HG03175 (cell line): ENCODE results near the gene TLL2.

ENCODE experiments used
- ATAC-seq: cut with Tn5 transposase; IDR thresholded peaks from one replicate; pipeline ENCODE4 v1.9.1; 2021; ENCODE audit warnings: mild to moderate bottlenecking, moderate library complexity; ENCODE audit not compliant: unreplicated experiment

Gene TLL2

DNA sequence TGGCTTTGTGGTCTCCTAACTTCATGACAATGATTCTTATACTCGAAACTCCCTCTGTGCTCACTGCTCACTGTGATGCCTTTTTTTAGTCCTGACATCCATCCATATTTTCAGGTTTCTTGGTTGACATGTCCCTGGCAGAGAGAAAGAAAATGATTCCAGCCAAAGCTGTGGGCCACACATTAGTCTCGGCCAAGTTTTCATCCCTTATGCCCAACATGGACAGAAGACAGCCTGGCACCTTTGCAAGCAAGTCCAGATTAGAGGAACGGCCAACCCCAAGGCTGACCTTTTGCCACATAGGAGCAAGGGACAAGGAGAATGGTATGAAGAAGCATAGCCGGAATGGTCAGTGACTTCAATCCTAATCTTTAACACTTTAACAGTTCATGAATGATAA lies 146.3 kb downstream of the TLL2 start:
- ATAC-seq = no peak

DNA sequence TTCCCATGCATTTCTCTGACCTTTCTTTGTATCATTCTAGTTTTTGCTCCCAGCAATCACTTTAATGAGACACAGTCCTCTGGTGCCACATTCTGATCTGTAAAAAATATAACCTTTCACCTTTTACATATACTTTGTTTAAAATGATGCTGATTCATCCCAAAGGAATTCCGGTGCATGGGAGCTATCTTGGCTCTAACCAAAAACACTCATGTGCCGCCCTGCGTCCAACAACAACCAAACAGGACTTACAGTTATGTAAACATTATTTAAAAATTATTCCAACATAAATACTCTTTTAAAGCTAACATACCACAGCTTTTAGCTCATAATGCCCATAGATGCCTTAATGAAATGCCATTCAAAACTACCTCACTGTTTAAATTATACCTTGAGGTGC lies 147.2 kb downstream of the TLL2 start:
- ATAC-seq = no peak

DNA sequence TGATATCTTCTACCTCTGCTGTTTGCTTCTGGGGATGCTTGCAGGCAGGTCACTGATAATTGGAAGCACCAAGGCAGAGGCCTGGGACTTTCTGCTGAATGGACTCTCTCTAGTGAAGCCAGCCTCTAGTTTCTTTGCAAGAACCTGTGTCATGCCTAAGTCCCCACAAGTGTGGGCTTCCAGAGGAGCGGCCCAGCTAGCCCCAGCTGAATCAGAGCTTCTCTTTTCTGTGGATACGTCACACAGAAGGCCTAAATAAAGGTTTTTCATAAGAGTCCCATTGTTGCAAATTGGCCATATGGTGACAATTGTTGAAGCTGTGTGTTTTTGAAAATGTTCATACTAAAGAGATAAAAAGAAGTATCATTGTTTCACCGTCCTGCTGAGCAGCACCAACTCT lies 148.2 kb downstream of the TLL2 start:
- ATAC-seq = no peak

DNA sequence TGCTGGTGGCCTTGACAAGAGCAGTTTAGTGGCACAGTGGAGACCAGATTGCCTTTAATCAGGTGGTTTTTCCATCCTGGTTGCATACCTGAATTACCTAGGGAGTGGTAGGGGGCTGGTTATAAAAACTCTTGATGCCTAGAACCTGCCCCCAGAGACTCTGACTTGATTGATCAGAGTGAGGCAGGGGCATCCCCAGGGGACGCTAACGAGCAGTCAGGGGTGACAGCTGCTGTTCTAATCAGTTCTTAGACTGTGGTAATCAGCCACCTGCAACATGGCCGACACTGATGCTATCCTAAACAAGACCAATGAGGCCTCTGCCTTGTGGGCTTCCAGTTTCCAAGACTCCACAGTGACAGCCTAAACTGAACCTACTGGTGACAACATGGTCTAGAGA lies 153.0 kb downstream of the TLL2 start:
- ATAC-seq = no peak

DNA sequence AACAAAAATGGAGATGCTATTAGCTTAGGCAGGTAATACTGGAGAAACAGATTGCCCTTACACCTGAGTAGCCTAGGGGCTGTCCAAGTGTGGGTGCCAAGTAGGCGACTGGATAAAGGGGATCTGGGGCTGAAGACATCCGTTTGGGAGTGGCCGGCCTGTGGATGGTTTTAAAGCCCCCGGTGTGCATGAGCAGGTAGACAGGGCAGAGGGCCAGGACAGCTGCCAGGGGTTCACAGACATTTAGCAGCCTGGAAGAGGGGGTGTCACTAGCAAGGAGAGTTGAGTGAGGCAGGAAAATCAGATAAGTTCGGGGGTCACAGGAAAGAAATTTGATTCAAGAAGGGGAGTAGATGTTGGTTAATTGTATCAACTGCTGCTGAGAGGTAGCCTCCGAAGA lies 153.4 kb downstream of the TLL2 start:
- no peak for ATAC-seq

DNA sequence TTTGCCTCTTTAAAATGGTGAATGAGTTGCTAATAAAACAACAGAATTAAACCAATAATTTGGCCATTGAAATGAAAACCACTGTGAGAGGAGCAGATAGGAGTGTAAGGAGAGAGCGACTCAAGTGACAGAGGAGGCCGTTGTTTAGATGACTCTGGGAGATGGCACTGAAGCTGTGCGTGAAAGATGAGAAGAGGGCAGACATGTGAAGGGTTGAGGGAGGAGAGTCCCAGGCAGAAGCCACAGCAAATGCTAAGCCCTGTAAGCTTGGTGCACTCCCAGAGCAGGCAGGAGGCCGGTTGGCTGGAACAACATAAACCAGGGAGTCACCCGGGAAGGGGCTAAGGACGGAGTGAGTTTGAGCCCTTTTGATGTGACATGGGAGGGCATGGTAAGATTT lies 154.1 kb downstream of the TLL2 start:
- no peak for ATAC-seq

DNA sequence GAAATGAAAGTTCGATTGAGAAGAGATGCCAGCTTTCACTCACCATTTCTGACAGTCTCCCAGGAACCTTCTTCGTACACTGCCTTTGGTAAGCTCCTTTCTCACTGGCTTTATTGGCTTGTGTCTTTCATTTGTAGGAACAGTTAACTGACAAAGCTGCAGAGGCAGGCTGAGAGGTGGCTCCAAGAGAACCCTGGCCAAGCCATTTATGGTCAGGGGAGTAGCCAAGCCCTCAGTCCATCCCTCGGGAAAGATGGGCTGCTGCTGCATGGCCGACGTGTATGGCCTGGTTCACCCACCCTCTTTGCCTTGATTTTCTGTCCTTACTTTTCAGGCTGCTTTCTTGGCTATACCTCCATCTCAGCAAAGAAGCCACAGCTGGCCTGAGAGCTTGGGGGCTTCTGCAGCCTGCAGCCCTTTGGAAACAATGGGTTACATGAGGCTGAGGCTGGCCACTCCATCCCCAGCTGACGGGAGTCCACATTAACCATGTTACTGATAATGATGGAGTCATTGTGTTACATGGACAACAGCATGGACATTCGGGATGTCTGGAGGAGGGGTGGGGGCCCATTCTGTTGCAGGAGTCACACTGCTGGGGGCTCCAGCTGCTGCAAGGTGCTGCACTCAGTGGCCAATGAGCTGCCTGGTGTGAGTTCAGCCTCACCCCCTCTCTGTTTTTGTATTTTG lies 154.7 kb downstream of the TLL2 start, which contains the start of gene OPALIN:
TSS of gene OPALIN (minus strand) at position 152 of the 690 bp plus-strand sequence. CDS start at position 46, 106 bp downstream.
- no peak for ATAC-seq

DNA sequence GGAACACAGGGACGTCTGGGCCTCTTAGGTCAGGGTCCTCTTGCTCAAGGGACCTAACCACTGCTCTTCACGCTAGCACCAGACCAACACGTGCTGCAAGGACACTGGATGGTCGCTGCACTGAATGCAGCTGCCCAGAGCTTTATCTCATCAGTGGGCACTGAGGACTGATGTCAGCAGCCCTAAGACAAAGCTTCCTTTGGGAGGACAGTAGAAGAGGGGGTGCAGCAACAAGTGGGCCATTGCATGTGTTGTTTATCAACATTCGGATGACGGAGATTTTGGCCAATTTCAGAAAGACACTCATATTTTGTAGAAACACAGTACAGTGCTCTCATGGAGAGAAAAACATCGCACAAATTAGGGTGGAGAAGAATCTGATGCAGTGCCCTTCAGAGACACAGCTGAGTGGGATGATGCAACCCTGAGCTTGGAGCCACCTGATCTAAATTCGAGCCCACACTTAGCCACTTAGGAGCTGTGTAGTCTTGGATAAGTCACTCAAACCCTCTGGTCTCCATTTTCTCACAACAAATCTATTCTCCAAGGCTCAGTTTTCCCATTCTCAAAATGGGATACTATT lies 156.6 kb downstream of the TLL2 start:
- no peak for ATAC-seq

DNA sequence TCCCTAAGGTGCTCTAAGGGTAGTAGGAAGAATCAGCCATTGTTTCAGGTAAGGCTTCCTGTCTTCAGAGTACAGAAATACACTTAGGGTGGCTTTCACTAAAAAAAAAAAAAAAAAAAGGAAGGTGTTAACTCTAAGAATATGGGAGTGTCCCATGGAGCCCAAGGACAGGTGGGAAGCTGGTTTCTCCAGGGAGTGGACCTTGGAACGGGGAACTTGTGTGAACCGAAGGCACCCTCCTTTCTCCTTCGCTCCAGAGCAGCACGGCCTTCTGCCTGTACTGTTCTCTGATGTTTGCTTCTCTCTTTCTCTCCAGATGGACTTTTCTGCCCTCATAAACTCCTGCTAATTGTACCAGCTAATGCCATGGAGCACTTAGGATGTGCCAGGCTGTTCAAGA lies 161.1 kb downstream of the TLL2 start:
- ATAC-seq = no peak

DNA sequence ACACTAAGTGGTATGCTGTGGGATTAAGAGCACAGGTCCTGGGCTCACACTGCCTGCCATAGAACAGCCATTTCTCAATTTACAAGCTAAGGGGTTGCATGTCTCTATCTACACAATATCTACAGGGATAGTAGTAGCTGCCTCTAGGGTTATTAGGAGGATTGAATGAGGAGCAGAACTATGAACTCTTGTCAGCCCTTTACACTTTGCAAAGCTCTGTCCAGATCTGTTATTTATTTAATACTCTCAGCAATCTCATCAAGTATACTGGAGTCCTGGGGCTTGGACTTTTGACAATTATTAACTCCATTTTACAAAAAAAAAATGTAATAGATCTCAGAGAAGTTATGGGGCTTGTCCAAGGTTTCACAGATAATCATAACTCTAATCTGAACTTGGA lies 161.7 kb downstream of the TLL2 start:
- no peak for ATAC-seq

DNA sequence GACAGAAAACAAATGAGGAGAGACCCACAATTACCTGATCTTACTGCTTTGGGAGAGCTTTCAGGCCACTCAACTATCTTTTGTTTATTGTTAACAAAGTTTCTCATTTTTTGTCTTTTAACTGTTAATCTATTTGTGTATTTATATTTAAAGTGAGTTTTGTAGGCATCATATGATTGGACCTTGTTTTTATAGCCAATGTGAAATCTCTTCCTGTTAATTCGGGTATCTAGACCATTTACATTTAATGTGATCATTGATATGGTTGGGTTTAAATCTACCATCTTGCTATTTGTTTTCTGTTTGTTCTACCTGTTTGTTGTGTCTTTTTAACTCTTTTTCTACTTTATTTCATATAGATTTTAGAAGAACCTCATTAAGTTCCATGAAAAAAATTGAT lies 167.4 kb downstream of the TLL2 start:
- no peak for ATAC-seq

DNA sequence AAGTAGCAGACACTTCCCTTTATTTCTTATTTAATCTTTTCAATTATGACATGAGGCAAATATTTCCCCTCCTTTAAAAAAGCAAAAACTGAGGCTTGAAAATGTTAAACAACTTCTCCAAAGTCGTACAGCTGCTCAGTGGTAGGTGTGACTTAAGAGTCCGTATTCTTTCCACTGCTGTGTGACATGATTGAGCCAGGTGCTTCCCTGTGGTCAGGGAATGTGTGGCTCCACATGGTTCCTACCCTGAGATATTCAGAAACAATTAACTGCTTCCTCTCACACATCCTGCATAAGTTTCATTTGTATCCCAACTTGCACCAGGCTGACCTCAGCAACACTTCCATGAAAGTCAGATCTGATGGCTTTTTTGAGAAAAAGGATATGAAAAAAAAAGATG lies 168.5 kb downstream of the TLL2 start:
- no peak for ATAC-seq

DNA sequence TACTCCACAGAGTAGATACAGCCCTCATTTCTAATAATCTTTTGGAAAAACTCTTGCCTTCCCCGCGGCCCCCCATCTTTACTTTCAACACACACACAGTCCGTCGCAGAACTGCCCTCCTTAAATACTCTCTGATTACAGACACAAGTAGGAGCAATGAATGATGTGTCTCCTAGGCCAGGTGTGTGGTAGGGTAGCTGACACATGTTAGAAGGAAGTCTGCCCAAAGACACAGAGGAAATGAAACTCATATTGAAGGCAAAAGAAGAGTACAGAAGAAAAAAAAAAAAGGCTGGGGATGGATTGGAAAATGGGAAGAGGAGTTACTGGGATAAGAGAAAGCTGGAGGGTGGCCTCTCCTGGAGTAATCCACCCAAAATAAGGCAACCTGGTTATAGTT lies 169.5 kb downstream of the TLL2 start:
- no peak for ATAC-seq

DNA sequence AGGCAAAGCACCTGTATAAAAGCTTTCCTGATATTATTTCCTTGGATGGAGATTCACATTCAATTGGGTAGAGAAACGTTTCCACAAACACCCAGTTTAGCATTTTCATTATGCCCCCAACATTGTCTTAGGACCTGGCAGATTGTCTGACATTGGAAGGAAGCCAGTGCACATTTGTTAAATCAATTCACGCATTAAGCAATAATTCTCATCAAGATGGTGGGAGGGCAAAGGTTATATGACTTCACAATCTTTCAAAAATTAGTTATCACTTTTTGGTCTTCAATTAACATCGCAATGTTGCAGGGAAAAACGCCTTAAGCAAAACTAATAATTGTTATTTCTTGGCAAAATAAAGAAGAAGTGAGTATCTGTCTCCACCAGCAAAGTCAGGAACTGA lies 171.3 kb downstream of the TLL2 start:
- no peak for ATAC-seq

DNA sequence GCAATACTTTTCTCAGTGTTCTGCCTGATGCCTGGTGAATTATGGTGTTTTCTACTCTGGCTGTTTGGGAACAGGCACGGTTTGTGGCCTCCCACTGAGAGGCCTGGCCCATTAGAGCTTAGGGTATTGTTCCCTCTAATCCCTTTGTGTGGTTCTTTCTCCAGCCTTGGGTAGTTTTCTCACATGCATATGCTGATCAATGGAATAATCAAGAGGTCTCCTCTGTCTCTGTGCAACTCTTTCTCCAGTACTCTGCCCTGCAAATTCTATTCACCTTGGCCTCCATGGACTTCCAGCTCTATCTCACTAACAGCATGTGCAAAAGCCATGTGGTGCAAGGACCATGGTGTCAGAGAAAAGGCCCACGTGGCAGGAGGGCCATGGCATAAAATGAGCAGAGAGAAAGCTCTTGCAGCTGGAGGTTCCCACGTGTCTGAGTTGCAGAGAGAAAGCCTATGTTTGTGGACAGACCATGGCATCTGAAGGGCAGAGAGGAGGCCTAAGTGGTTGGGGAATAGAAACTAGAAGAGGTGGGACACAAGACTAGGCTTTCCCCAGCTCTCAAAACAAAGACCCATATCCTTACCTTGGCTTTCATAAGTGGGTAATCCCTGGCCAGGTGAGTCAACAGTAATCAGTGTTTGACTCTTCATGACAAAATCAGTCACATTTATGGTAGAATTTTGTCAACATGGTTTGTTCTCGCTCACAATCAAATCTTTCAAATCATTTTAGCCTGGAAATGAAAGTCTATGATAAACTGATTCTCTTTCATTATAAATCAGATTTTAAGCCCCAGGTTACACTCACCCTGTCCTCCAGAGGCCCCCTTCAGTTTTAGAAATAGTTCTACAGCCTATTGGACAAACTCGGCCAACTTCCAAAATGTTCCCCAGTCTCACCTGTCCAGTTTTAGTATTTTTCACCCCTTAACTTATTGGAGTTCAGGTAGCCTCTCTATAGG lies 172.2 kb downstream of the TLL2 start:
- no peak for ATAC-seq

DNA sequence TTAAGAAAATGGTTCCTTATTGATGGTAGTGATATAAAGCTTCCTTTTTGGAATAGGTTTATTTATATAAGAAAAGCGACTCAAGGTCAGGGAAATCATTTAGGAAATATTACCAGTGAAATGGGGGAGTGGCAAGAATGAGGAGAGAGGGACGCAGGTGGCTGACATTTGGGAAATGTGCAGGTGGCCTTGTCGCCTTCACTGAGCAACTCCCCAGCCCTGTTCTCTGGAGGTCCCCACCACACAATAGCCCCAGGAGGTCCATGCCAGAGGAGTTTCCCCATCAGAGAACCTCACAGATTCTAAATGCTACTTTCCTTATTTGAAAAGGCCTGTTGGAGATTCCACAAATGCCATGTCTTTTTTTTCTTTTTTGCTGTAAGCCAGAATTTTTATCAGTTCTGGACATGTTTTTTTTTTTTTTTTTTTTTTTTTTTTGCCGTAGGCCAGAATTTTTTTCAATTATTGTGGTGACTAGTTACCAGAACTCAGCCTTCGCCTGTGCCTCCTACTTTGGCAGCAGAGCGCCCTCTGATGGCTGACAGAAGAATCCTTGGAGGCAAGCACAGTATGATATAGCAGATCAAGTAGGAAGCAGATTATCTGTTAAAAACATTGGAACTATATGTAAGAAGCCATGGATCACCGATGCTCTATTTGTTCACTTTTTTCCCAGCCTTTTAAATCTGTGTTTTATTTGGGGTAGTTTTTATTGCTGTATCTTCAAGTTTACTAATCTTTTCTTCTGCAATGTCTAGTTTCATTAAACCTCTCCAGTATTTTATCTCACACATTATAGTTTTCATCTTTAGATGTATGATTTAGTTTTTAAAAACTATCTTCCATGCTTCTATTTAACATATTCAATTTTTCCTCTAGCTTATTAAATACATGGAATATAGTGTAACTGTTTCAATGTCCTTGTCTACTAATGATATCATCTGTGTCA lies 173.5 kb downstream of the TLL2 start:
- peak; percentile 68 for ATAC-seq

DNA sequence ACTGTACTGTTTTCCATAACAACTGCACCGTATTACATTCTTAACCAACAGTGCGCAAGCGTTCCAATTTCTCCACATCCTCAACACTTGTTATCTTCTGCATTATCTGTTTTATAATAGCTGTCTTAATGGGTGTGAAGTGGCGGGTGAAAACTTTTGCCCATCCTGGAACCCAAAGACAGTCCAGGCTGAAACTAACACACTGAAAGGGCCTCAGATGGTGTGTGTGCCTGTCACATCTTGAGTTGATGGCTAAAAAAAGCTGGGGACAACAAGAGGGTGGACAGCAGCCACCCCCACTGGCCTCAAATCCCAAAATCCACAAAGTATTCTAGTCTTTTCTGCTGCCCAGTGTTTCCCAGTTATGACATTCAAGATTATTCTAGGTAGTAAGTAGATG lies 174.3 kb downstream of the TLL2 start:
- no peak for ATAC-seq

DNA sequence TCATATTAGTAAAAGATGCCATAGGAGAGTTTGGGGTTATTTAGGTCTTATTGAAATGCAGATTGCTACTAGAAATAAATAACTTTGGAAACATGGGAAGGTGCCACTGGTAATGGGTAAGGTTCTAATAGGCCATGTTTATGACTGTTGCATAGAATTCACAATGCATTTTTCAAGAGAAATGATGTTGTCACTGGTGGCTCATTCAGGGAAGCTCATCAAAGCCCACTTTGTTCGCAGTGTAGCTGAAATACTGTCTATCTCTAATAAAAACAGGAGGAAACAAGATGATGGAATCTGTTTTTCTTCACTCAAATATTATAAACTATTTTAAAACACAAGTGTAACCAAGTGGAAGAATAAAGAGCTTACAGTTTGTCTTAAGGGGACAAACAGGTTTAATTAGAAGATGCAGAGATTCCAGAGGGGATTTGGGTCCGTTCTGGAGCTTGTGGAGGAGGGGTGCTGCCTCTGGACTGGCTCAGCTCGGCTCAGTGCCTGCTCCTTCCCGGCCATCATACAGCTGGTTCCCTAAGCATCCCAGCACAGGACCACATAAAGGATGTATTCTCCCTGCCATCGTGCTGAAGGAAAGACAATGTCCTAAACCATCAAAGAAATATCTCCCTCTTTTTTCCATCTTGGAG lies 175.3 kb downstream of the TLL2 start:
- no peak for ATAC-seq

DNA sequence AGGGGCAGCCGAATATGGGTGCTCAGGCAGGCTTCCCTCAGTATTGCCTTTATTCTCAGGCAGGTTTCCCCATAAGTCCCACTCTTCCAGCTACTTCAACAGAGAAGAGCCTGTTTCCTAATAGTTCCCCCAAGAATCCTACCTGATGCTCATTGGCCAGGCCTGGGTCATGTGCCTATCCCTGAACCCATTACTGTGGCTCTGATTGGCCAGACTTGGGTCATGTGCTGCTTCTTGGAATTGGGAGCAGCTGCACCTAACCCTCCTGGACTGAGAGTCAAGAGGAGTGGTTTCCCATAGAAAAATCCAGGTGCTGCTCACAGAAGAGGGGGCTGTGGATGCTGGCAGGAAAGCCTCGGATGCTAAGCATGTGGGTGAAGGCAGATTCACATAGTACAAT lies 176.6 kb downstream of the TLL2 start:
- ATAC-seq = no peak
